ENCODE data around the gene FDXR.

FDXR gene

DNA sequence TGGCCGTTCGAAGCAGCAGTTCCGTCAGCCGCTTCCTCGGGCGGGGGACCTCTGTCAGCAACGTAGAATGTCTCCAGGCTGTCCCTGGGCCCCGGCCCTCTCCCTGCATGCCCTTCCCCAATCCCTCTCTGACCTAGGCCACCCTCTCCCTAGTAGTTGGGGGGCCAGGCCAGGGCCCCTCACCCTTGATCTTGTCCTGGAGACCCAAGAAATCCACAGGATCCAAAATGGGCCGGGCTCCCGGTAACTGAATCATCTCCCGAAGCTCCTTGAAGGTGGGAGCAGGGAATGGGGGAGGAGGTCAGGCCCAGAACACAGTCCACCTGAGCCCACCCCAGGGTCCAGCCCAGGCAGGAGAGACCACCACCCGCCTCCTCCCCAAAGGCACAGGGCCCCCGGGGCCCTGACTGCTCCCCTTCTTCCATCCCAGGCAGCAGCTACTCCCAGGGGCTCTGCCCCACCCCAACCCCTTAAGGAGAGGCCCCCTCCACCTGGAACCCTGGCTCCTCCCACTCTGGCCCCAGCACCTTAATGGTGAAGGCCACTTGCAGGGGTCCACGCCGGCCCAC, 8.4 kb downstream of the FDXR start:
- TF ChIP-seq JUND (IDR thresholded peaks at IDR 0.05; ENCODE audit: low read depth): no peak
- no peak for DNase-seq (ENCODE audit: low read depth in 1 of 2, low spot score in 1 of 2)
- in situ Hi-C loops (cut with HindIII; ENCODE audit: low pct_unique_long_range_greater_than_20kb, low sequenced_read_pairs): no loop called here

GRCh38 chr17:74863420-74864296, 9.1 kb downstream of the FDXR start:
- in situ Hi-C loops (cut with HindIII; ENCODE audit: low pct_unique_long_range_greater_than_20kb, low sequenced_read_pairs): no loop called here

GRCh38 chr17:74862919-74863318, 9.9 kb downstream of the FDXR start:
- no peak for TF ChIP-seq JUND (IDR thresholded peaks at IDR 0.05; ENCODE audit: low read depth)
- no peak for DNase-seq (ENCODE audit: low read depth in 1 of 2, low spot score in 1 of 2)
- in situ Hi-C loops (cut with HindIII; ENCODE audit: low pct_unique_long_range_greater_than_20kb, low sequenced_read_pairs): no loop called here

More at GRCh38 chr17:74863420-74864296, 9.1 kb downstream of the FDXR start:
- TF ChIP-seq JUND (IDR thresholded peaks at IDR 0.05; ENCODE audit: low read depth): no peak
- no peak for DNase-seq (ENCODE audit: low read depth in 1 of 2, low spot score in 1 of 2)

- DNase-seq (ENCODE audit: low read depth in 1 of 2, low spot score in 1 of 2): peak; percentile 71 to 91
- in situ Hi-C loops (cut with HindIII; ENCODE audit: low pct_unique_long_range_greater_than_20kb, low sequenced_read_pairs): no loop called here
- TF ChIP-seq JUND (IDR thresholded peaks at IDR 0.05; ENCODE audit: low read depth): no peak
These were observed 10.5 kb downstream of the FDXR start for GRCh38 chr17:74862108-74862901.

DNA sequence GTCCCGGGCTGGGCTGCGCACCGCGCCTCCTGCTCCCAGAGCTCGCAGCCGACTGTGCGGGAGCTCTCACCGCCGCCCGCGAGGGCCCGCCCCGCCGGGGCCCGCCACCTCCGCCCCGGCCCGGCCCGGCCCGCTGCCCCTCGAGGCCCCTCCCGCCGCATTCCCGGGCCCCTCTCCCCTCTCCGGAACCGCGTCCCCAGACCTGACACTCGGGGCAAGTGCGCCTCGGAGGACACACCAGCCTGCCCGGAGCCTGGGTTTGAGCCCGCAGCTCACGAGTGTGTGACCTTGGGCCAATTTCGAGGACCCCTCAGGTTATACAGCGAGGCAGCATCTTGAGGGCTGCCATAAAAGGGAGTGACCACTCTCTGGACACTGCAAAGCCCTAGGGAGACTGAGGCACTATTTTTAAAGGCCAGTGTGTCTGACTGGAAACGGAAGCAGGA, 11.1 kb downstream of the FDXR start:
- in situ Hi-C loops (cut with HindIII; ENCODE audit: low pct_unique_long_range_greater_than_20kb, low sequenced_read_pairs): no loop called here
- DNase-seq (ENCODE audit: low read depth in 1 of 2, low spot score in 1 of 2): no peak
- no peak for TF ChIP-seq JUND (IDR thresholded peaks at IDR 0.05; ENCODE audit: low read depth)

GRCh38 chr17:74860872-74861661, 11.7 kb downstream of the FDXR start:
- TF ChIP-seq JUND (IDR thresholded peaks at IDR 0.05; ENCODE audit: low read depth): no peak
- in situ Hi-C loops (cut with HindIII; ENCODE audit: low pct_unique_long_range_greater_than_20kb, low sequenced_read_pairs): no loop called here
- DNase-seq (ENCODE audit: low read depth in 1 of 2, low spot score in 1 of 2): no peak

DNA sequence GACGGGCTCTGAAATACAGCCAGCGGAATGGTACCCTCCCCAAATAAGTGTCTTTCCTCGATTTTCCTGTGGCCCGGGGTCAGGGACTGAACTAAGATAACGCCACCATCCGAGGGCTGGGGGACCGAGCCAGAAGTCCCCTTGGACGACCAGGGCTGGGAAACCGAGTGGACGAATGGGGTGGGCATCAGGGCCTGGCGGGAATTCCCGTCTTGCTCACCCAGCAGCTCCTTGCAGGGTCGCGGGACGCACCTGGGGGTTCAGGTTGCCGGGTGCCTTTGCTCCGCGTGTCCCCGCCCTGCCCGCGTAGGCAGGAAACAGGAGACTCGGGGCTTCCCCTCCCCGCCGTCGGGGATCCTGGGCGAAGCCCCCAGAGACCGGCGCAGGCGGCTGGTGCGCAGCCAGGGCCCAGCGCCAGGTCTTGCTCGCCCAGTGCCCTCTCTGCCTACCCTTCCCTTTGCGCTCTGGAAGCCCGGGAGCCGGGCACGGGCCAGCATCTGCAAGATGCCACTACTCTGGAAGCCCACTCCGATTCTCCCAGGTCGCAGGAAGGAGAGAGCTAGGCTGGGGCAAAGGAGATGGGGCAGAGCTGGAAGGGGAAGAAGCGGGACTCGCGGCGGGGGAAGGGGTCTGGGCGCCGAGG, 12.4 kb downstream of the FDXR start:
- no peak for TF ChIP-seq JUND (IDR thresholded peaks at IDR 0.05; ENCODE audit: low read depth)
- in situ Hi-C loops (cut with HindIII; ENCODE audit: low pct_unique_long_range_greater_than_20kb, low sequenced_read_pairs): no loop called here
- DNase-seq (ENCODE audit: low read depth in 1 of 2, low spot score in 1 of 2): no peak

GRCh38 chr17:74859459-74860228, 13.2 kb downstream of the FDXR start, which contains the start of gene GRIN2C:
Gene GRIN2C, minus strand, starts transcription at chr17:74859885. Its CDS starts 4,793 bp downstream, at chr17:74855092.
- TF ChIP-seq JUND (IDR thresholded peaks at IDR 0.05; ENCODE audit: low read depth): no peak
- in situ Hi-C loops (cut with HindIII; ENCODE audit: low pct_unique_long_range_greater_than_20kb, low sequenced_read_pairs): no loop called here
- DNase-seq (ENCODE audit: low read depth in 1 of 2, low spot score in 1 of 2): no peak

- no peak for DNase-seq (ENCODE audit: low read depth in 1 of 2, low spot score in 1 of 2)
- in situ Hi-C loops (cut with HindIII; ENCODE audit: low pct_unique_long_range_greater_than_20kb, low sequenced_read_pairs): no loop called here
- no peak for TF ChIP-seq JUND (IDR thresholded peaks at IDR 0.05; ENCODE audit: low read depth)
These were observed 13.9 kb downstream of the FDXR start for GRCh38 chr17:74858672-74859458.

DNA sequence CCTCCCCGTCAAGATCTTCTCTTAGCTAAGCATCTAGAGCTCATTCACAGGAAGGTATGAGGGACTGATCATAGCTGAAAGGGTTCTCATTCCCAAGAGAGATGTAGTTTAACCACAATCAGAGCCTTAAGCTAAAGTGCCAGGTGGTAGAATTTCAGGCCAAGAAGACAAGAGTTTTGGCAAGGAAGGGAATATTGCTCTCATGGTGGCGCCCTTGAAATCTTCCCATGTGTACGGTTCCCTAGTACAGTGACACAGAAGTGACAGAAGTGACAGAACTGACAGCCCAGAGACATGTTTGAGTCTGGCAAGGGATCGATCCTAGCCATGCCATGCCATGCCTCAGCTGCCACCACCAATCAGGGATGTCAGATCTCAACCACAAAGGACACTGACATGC, 15.6 kb downstream of the FDXR start:
- DNase-seq (ENCODE audit: low read depth in 1 of 2, low spot score in 1 of 2): no peak
- TF ChIP-seq JUND (IDR thresholded peaks at IDR 0.05; ENCODE audit: low read depth): no peak
- in situ Hi-C loops (cut with HindIII; ENCODE audit: low pct_unique_long_range_greater_than_20kb, low sequenced_read_pairs): no loop called here

Measured in T47D (cell line).